WTC11 (cell line): ENCODE results near the gene VARS2. TPM values are rescaled to one million over a fixed set of nuclear protein-coding genes. Genes with fewer than 3 reads are reported as not detected.

ENCODE experiments used
- ATAC-seq: fragments of 200-7000 bp; cut with Tn5 transposase; 2 replicates; pipeline ENCODE4 v1.10.0; 2021; ENCODE audit warnings: mild to moderate bottlenecking, moderate library complexity
- CTCF ChIA-PET: fragments of 300-600 bp; sonication (Branson Sonifier 250); formaldehyde crosslinking; loops from one replicate; lab custom pipeline; 2021; ENCODE audit warnings: antibody characterized with exemption; lab: Charles Lee
- POLR2A ChIA-PET: fragments of 350-600 bp; sonication (Branson Sonifier 250); formaldehyde crosslinking; loops from one replicate; lab custom pipeline; 2021; ENCODE audit warnings: antibody characterized with exemption; lab: Charles Lee
- DNase-seq: peaks from one replicate; pipeline ENCODE4 v3.0.0; 2021; ENCODE audit warnings: low spot score
- H3K27ac Mint-ChIP-seq: 2 replicates; pipeline ENCODE4 v1.8.0; 2021; ENCODE audit warnings: mixed read lengths
- H3K27me3 Mint-ChIP-seq: 2 replicates; pipeline ENCODE4 v1.8.0; 2021; ENCODE audit warnings: low read depth, mild to moderate bottlenecking, moderate library complexity, mixed read lengths
- H3K36me3 Mint-ChIP-seq: 2 replicates; pipeline ENCODE4 v1.8.0; 2021; ENCODE audit warnings: mixed read lengths
- H3K4me1 Mint-ChIP-seq: 2 replicates; pipeline ENCODE4 v1.8.0; 2022; ENCODE audit warnings: mixed read lengths
- H3K4me3 Mint-ChIP-seq: 2 replicates; pipeline ENCODE4 v1.8.0; 2021; ENCODE audit warnings: mild to moderate bottlenecking, moderate library complexity, mixed read lengths
- H3K9me3 Mint-ChIP-seq: 2 replicates; pipeline ENCODE4 v1.8.0; 2021; ENCODE audit warnings: mixed read lengths
- FOXK1 ChIP-seq: sonication (generic); formaldehyde crosslinking; IDR thresholded peaks from 2 replicates; pipeline ENCODE4 v1.8.0; 2022; ENCODE audit warnings: mild to moderate bottlenecking, moderate library complexity, missing genetic modification reagents
- NFE2L1 ChIP-seq: sonication (generic); formaldehyde crosslinking; IDR thresholded peaks from 2 replicates; pipeline ENCODE4 v1.8.1; 2023; ENCODE audit warnings: missing genetic modification reagents
- NR1H2 ChIP-seq: sonication (generic); formaldehyde crosslinking; IDR thresholded peaks from 2 replicates; pipeline ENCODE4 v1.9.0; 2021; ENCODE audit warnings: mild to moderate bottlenecking, moderate library complexity, missing genetic modification reagents
- ZNF232 ChIP-seq: sonication (generic); formaldehyde crosslinking; IDR thresholded peaks from 2 replicates; pipeline ENCODE4 v1.8.0; 2022; ENCODE audit warnings: mild to moderate bottlenecking, missing genetic modification reagents
- microRNA-seq: library from miRNA; unstranded; fragments of <30 nt; microRNA quantifications from one replicate; pipeline ENCODE4 v1.2.0, GENCODE V29; 2022; ENCODE audit warnings: borderline number of aligned reads
- total RNA-seq: library from RNA; stranded (reverse); gene quantifications from 3 replicates; pipeline ENCODE4 v1.2.3, GENCODE V29; 2021

The VARS2 gene
- total RNA-seq, 1 experiment from 2014 or later: 65.6 TPM

DNA sequence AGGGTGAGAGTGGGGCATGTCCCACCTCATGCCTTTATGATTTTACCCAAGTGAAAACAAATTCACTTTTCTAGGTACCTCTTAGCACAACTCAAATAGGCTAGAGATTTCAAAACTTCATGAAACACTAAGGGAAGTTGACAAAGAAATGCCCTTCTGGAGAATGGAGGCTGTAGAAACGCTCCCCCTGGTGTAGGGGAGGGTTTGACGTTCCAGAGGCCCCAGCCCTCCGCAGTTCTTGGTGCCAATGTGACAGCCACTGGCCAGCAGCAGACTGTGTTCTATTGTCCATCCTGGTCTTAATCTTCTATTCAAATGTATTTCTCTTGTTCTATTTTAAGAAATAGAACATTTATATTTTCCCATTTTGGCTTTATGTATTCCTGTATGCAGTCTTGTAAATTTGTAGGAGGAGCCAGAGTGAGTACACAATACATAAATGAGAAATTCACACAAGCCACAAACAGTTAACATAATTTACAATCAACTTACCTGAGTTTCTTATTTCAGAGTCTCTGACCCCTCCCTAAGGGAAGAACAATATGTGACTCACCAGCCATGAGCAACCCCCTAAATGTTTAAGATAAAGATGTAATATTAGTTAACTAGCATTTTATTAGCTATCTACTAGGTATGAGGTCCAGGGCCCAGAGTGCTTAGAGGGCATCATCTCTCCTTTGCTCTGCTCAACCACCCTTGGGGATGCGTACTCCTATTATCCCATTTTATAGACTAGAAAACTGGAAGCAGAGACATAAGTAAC lies 60.6 kb downstream of the VARS2 start:
- ATAC-seq: no peak

More for the DNA sequence above, 60.6 kb downstream of the VARS2 start:
- Mint-ChIP-seq H3K36me3 (no peaks in the 10 kb centered on the region), H3K4me3 (no peak overlapping the region), H3K9me3 (peaks cover 4% of the 10 kb centered on the region), H3K4me1 (peaks cover 25% of the 10 kb centered on the region), H3K27me3 (peaks cover 3% of the 10 kb centered on the region; the same call in 1 of the 2 replicates), H3K27ac (no peak overlapping the region)
- ChIA-PET CTCF (interaction anchor here (0.6 to 1.6 kb wide), 6 partner anchors 30 to 112 kb away, joined by 3 to 6 read pairs (median 3); partner anchors contain the start of gene VARS2), POLR2A (no interaction called here)
- TF ChIP-seq NFE2L1 (no peak), NR1H2 (CRISPR knock-in tag) (no peak), ZNF232 (no peak), FOXK1 (CRISPR knock-in tag) (no peak)
- DNase-seq: no peak

Small RNAs within 50 kb of the gene (microRNA-seq; reads per million reads assigned to microRNA genes)
- 2.1 reads per million for gene MIR4640

Other genes starting within 250 kb of the VARS2 start
- gene DHX16, start 241.2 kb upstream of the VARS2 start, total RNA-seq: 27.3 to 32.2 TPM (median 30.6 TPM) in 3 replicates
- gene PPP1R18, start 227.6 kb upstream of the VARS2 start, total RNA-seq: 25.6 to 36.5 TPM (median 26.2 TPM) in 3 replicates
- gene NRM, start 223.3 kb upstream of the VARS2 start, total RNA-seq: 31.2 to 33.3 TPM (median 31.3 TPM) in 3 replicates
- 95.9 to 100 TPM (median 97.9 TPM) in 3 replicates for gene MDC1, start 197.0 kb upstream of the VARS2 start, total RNA-seq
- gene TUBB, start 193.9 kb upstream of the VARS2 start, total RNA-seq: 1,503 to 1,570 TPM (median 1,542 TPM) in 3 replicates
- gene FLOT1, start 171.6 kb upstream of the VARS2 start, total RNA-seq: 110 to 121 TPM (median 120 TPM) in 3 replicates
- gene IER3, start 169.7 kb upstream of the VARS2 start, total RNA-seq: 61.2 to 82.4 TPM (median 61.5 TPM) in 3 replicates
- gene DDR1, start 29.7 kb upstream of the VARS2 start, total RNA-seq: 195 to 230 TPM (median 203 TPM) in 3 replicates
- gene GTF2H4, start 6.0 kb upstream of the VARS2 start, total RNA-seq: 46.2 to 49.7 TPM (median 49.2 TPM) in 3 replicates
- gene SFTA2, start 17.9 kb downstream of the VARS2 start, total RNA-seq: 0.66 to 0.80 TPM in 2 of 3 replicates, not detected in the other
- gene MUCL3, start 26.7 kb downstream of the VARS2 start, total RNA-seq: 0.15 to 0.21 TPM (median 0.18 TPM) in 3 replicates
- gene MUC21, start 69.5 kb downstream of the VARS2 start, total RNA-seq: not detected in 3 replicates
- not detected in 3 replicates for gene MUC22, start 96.2 kb downstream of the VARS2 start, total RNA-seq
- not detected in 3 replicates for gene C6orf15, start 198.3 kb downstream of the VARS2 start, total RNA-seq
- 0.11 to 0.66 TPM (median 0.34 TPM) in 3 replicates for gene PSORS1C1, start 200.6 kb downstream of the VARS2 start, total RNA-seq
- gene CDSN, start 206.2 kb downstream of the VARS2 start, total RNA-seq: not detected in 3 replicates
- 0.55 to 0.85 TPM (median 0.78 TPM) in 3 replicates for gene PSORS1C2, start 224.8 kb downstream of the VARS2 start, total RNA-seq
- 58.7 to 62.6 TPM (median 61.4 TPM) in 3 replicates for gene CCHCR1, start 243.6 kb downstream of the VARS2 start, total RNA-seq
- 10.2 to 12.7 TPM (median 10.7 TPM) in 3 replicates for gene TCF19, start 244.4 kb downstream of the VARS2 start, total RNA-seq